RPMI7951 (cell line): ENCODE data around the gene COL7A1. TPM values are rescaled to one million over a fixed set of nuclear protein-coding genes. Genes with fewer than 3 reads are reported as not detected.

Source experiments
- DNase-seq: peaks from one replicate; pipeline ENCODE4 v3.0.0-alpha.2; 2012; ENCODE audit warnings: low read depth
- total RNA-seq: library from RNA; depleted of rRNA; stranded (reverse); fragments of >200 nt; shearing (Covaris generic); gene quantifications from 2 replicates; pipeline ENCODE4 v1.2.3, GENCODE V29; 2014; rRNA removed

The COL7A1 gene
- total RNA-seq, result 110 and 141 TPM in 2 replicates

- no peak for DNase-seq
Observed at GRCh38 chr3:48595075-48595525, at the start of gene COL7A1. TSS of gene COL7A1 (minus strand) at chr3:48595329. CDS start at chr3:48595159, 170 bp downstream.

DNA sequence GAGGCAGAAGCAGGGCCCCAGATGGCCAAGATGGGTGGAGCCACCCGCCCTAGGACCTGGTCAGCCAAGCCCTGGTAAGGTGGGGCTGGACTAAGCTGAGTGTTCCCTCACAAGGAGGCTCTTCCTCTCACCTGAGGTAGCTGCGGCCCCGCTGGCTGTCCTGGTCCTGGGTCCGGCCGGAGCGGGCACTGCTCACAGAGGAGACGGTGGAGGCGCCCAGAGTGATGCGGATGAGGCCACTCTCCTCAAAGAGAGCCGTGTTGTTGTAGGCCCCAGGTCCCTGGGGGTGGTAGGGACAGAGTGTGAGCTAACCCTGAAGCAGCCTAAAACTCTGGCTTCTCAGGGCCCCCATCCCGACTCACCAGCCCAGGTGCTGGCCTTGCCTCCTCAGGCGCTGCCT lies 47.5 kb upstream of the COL7A1 start:
- DNase-seq, result no peak

DNA sequence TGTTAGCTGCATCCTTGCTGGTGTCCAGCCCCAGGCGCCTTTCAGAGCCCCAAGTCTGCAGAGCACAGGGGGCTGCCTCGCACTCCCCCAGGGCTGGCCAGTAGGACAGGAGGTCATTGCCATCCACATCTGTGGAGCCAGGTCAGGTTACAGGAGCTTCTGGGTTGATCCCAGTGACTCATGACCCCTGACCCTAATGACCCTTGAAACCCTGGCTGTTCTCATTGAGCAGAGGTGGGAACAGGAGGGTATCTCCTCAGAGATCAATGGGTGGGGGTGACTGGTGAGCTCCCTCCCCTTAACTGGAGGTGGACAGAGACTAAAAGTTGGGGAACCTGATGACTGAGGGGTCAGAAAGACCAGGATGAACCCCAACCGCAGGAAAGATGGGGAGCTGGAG lies 46.3 kb upstream of the COL7A1 start:
- no peak for DNase-seq

DNA sequence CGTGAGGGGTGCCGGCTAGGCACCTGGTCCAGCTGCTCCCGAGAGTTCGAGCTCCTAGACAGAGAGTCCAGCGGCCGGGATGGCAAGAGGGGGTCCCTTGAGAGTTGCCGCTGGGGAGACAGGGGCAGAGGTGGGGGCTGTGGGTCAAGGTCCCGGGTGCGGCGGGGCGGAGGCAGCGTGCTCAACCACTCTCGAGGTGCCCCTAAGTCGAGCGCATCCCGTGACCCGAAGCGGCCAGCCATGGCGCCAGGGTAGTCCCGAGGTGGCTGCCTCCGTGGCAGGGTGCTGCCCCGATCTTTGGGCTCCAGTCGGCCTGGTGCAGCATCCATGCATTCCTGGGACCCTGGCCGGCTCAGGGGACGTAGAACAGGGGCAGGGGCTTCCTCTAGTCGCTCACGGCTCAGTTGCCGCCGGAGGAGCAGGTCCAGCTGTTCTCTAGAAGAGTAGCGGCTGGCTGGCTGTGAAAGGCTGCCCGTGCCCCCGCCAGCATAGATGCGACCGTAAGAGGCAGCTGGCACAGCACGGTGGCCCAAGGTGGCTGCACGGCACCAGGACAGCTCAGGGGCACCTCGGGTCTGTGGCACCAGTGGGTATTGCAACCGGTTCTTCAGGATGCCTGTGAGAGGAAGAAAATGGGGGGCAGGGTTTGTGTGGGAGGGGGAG lies 44.9 kb upstream of the COL7A1 start:
- no peak for DNase-seq

DNA sequence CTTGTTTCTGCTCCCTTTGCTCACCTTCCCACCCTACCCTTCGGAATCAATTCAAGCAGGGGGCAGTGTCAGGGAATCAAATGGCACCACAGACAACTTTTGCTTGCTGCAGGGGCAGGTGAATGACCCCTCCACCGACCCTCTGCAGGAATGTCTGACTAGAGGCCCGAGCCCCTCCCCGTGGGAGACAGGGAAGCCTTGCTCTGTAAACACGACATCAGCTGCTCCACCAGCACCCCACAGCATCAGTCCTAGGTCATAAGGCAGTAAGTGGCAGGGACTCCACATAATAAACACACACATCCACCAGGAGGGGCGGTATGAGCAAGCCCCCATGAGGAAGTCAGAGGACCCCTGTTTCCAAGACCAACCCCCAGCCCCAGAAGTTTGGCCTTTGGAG lies 42.2 kb upstream of the COL7A1 start:
- DNase-seq, result no peak

GRCh38 chr3:48636149-48636655 lies 41.1 kb upstream of the COL7A1 start:
- peak; percentile 17 for DNase-seq

DNA sequence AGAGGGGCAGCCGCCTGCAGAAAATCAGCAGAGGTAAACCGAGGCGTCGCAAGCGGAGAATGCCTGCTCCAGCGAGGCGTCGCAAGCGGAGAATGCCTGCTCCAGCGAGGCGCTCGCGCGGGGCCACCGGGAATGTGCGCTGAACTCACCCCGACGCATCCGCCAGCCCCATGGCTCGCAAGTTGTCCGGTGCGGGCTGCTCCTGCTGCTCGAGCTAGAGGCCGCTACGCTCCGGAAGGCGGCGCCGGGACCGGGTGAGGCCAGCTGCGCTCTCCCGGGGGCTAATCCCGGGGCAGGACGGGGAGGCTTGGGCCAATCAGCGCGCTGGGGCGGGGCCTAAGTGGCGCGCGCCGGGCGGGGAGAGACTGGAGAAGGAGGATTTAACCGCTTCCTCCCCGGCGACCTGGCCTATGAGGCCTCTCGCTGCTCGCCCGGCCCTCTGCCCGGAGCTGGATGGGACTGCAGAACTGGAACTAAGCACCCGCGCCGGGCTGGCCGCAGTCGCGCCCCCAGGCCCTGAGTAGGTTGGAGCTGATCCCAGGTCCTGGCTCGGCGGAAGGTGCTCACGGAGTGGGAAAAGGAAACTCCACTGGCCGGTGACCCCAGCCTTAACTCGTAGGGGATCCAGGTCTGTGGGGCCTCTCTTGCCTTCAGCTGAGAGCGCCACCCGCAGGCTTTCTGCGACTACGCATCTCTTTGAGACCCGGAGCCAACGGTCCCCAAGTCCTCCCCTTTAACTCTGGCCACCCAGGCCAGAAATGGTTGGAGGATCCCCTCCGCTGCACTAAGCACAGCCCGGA lies 40.3 kb upstream of the COL7A1 start, which contains the start of gene SLC26A6:
TSS of gene SLC26A6 (minus strand) at position 240 of the 800 bp plus-strand sequence. CDS start at position 172, 68 bp downstream.
- peak; percentile 97 for DNase-seq

GRCh38 chr3:48634661-48635221 lies 39.6 kb upstream of the COL7A1 start:
- peak; percentile 76 for DNase-seq

- no peak for DNase-seq
Observed at GRCh38 chr3:48633743-48634142, 38.6 kb upstream of the COL7A1 start.

DNA sequence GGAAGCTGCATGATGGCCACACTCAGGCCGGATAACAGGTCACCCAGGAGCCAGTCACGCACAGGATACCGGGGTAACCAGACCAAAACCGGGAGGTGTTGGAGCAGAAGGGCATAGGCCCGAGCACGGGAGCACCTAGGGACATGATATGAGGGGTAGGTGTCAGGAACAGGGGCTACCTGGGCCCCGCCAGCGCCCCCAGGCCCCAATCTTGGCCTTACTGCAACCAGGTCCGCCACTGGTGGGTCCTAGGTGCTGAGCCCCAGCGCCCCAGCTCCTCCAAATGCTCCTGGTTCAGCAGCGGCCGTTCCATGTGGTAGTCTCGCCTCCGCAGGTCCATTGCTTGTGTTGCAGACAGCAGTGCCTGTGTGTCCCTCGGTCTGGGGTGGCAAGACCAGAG lies 38.1 kb upstream of the COL7A1 start:
- no peak for DNase-seq

DNA sequence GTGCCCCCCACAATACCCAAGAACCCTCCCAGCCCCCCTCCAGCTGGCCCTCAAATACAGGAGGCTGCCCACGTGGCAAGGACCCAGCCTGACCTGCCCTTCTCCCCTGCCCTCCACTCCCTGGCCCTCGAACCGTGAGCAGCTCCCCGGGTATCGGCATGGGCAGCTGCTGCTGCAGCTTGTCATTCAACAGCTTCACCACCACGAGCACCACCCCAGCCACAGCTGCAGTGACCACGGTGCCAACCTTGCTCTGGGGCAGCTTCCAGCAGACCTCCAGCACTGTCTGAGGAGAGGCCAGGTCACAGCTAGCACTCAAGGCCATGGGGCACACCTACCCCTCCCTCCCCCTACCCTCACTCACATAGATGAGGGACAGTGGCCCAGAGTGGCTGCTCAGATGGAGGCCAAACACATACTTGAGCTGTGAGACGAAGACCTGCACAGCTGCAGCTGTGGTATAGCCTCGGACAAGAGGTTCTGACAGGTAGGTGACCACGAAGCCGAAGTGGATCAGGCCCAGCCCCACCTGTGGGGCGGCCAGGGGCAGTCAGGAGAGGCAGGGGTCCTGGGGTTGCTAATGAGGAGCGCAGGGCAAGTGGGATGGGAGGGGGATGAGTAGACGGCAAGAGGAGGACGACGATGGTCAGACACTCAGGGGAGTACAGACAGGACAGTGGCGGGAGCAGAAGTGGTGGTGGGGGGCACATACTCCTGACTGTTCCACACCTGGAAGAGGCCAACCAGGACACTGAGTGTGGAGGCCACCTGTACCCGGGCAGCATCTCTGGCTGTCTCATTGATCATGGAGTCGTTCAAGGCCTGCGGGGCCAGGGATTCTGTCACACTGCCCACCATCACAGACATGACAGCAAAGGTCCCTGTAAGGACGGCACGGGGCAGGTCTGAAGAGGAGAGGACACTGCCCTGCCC lies 36.7 kb upstream of the COL7A1 start:
- no peak for DNase-seq

DNA sequence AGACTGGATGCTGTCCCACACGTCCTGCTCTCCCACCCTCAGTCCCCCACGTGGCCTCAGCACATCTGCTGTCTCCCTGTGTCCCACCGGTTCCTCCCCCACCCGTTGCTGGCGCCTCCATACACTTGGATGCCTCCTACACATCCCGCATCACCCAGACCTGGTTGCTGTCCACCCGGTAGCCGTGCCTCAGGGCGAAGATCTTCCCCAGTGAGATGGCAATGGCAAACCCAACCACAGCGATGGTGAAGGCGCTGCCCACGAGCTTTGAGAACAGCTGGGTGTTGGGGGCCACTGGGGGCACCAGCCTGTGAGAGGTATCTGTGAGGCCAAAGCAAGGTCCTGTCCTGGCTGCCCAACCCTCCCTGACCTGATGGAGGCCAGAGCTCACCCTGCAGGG lies 35.7 kb upstream of the COL7A1 start:
- no peak for DNase-seq

DNA sequence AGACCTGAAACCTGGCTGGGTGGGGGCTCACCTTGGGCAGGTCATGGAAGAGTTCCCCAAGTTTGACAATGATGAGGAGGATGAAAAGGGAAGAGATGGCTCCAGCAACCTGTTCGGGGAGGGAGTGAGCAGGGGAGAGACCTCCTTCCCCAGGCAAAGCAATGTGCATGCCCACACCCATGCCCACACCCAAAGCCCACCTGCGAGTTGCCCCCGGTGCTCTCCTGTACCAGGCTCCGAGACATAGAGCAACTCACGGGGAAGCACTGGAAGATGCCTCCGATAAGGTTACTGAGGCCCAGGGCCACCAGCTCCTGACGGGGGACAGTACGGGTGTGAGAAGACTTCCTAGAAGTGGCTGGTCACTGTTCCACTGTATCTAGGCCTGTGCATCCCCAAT lies 35.3 kb upstream of the COL7A1 start:
- no peak for DNase-seq

DNA sequence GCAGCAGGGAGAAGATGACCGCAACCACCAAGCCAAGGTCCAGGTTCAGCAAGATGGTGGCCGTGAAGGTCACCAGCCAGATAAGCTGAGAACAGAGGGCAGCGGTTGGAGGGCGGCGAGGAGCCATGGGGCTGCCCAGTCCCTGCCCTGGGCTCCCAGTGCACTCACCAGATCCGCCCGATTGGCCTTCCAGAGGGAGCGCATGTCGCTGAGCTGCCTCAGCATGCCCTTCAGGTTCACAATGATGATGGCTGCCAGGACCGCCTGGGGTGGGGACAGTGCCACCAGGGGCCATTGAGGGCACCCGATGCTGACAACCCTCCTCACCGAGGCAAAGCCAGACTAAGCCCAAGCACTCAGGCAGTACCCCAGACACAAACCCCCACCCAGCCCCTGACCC lies 34.8 kb upstream of the COL7A1 start:
- DNase-seq, result no peak

GRCh38 chr3:48628277-48629017 lies 33.3 kb upstream of the COL7A1 start:
- no peak for DNase-seq

- no peak for DNase-seq
Observed at GRCh38 chr3:48625600-48625999, 30.5 kb upstream of the COL7A1 start.

GRCh38 chr3:48624767-48625166 lies 29.6 kb upstream of the COL7A1 start:
- no peak for DNase-seq

DNA sequence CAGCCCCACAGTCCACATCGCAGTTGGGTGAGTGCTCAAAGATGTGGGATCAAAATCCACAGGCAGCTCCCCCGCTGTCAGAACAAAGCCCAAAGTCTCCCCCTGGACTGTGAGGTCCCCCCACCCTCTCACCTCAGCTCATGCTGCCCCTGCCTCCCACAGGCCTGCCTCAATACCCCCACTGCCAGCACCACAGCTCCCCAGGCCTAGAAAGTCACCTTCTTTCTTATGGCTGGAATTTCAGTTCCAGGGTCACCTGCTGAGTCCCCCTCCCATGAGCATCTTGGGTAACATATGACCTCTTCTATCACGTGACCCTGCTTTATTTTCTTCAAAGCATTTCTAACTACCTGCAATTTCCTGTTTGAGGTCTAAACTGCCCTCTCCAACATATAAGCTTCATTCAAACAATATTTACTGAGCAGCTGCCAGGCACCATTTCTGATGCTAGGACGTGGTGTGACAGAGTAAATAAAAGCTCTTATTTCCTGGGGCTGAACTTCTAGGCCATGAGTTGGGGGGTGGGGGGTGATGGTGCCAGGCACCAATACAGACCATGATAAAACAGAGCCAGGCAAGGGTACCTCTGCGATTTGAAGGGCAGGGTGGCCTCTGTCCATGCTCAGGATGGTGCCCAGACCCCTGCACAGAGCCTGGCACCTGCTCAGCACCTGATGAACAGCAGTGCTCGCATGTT lies 28.9 kb upstream of the COL7A1 start:
- DNase-seq, result no peak

- no peak for DNase-seq
Observed at GRCh38 chr3:48621461-48621869, 26.3 kb upstream of the COL7A1 start, which contains the start of gene TMEM89. TSS of gene TMEM89 (minus strand) at chr3:48621769. CDS start at chr3:48621756, 13 bp downstream.
